Keratinocyte (primary cell): ENCODE results near the gene DPM1. TPM values are rescaled to one million over a fixed set of nuclear protein-coding genes. Genes with fewer than 3 reads are reported as not detected.

Experiments used
- DNase-seq: peaks from one replicate; pipeline ENCODE4 v3.0.0-alpha.2; 2011; ENCODE audit warnings: low read depth, missing footprints, low spot score
- FAIRE-seq: peaks from 2 replicates; lab custom pipeline; 2011; peaks lifted over from hg19 to GRCh38; lab: Jason Lieb, UNC
- H2AFZ ChIP-seq: 2 replicates; pipeline ENCODE4 v1.6.0; 2012; ENCODE audit warnings: low read length, control low read depth, inconsistent platforms; ENCODE audit not compliant: control insufficient read depth
- H3K27ac ChIP-seq: 2 replicates; pipeline ENCODE4 v1.5.1; 2011; ENCODE audit warnings: low read length; ENCODE audit not compliant: control insufficient read depth, insufficient read depth
- H3K27me3 ChIP-seq: 3 replicates; pipeline ENCODE4 v1.6.0; 2011; ENCODE audit warnings: low read length; ENCODE audit not compliant: control insufficient read depth, insufficient read depth; ENCODE audit errors: extremely low read depth
- H3K36me3 ChIP-seq, 2 experiments: 2 replicates in 1 of 2; 3 replicates in 1 of 2; pipeline ENCODE4 v1.5.1; 2011; ENCODE audit warnings: low read length in 2 of 2, mild to moderate bottlenecking in 1 of 2; ENCODE audit not compliant: control insufficient read depth in 2 of 2, insufficient read depth in 2 of 2; ENCODE audit errors: extremely low read depth in 1 of 2
- H3K4me1 ChIP-seq: 3 replicates; pipeline ENCODE4 v1.5.1; 2011; ENCODE audit warnings: low read length; ENCODE audit not compliant: control insufficient read depth, insufficient read depth; ENCODE audit errors: extremely low read depth
- H3K4me2 ChIP-seq: 3 replicates; pipeline ENCODE4 v1.6.0; 2011; ENCODE audit warnings: low read depth, low read length; ENCODE audit not compliant: control insufficient read depth, insufficient read depth; ENCODE audit errors: extremely low read depth
- H3K4me3 ChIP-seq, 3 experiments: fragments of 200-600 bp in 1 of 3; sonication (generic) in 1 of 3; 2 replicates in 2 of 3; 3 replicates in 1 of 3; pipeline ENCODE4 v1.5.1; 2011 to 2016; ENCODE audit warnings: low read length in 3 of 3, mild to moderate bottlenecking in 3 of 3, control low read depth in 2 of 3, inconsistent platforms in 1 of 3, low read depth in 1 of 3, mixed read lengths in 1 of 3, mixed run types in 1 of 3, moderate library complexity in 1 of 3; ENCODE audit not compliant: control insufficient read depth in 2 of 3, insufficient read depth in 2 of 3; ENCODE audit errors: extremely low read depth in 1 of 3
- H3K79me2 ChIP-seq: 2 replicates; pipeline ENCODE4 v1.6.0; 2012; ENCODE audit warnings: low read length; ENCODE audit not compliant: control insufficient read depth, insufficient read depth
- H3K9ac ChIP-seq: 3 replicates; pipeline ENCODE4 v1.6.0; 2011; ENCODE audit warnings: low read length; ENCODE audit not compliant: control insufficient read depth, insufficient read depth; ENCODE audit errors: extremely low read depth
- H3K9me1 ChIP-seq: 3 replicates; pipeline ENCODE4 v1.6.0; 2011; ENCODE audit warnings: low read length; ENCODE audit not compliant: control insufficient read depth, insufficient read depth; ENCODE audit errors: extremely low read depth
- H3K9me3 ChIP-seq: 2 replicates; pipeline ENCODE4 v1.5.1; 2012; ENCODE audit warnings: low read depth, low read length; ENCODE audit not compliant: control insufficient read depth
- H4K20me1 ChIP-seq: 3 replicates; pipeline ENCODE4 v1.6.0; 2011; ENCODE audit warnings: low read length; ENCODE audit not compliant: control insufficient read depth, insufficient read depth; ENCODE audit errors: extremely low read depth
- EZH2 ChIP-seq: IDR thresholded peaks from one replicate; pipeline ENCODE4 v1.6.1; 2012; ENCODE audit warnings: inconsistent platforms, mild to moderate bottlenecking, low read length, moderate library complexity
- dilution Hi-C: fragments of 300-500 bp; cut with MboI; formaldehyde crosslinking; loops from one replicate; pipeline ENCODE4 v1.7.0; 2020; ENCODE audit warnings: low sequenced_read_pairs; ENCODE audit not compliant: extremely low pct_ligation_motif_present
- polyA plus RNA-seq, 5 experiments: library from polyadenylated mRNA; depleted of rRNA in 3 of 5; stranded (reverse) in 3 of 5; stranded (forward) in 1 of 5; unstranded in 1 of 5; fragments of >200 nt; gene quantifications; 1 replicate in 1 of 5; 2 replicates in 3 of 5; 3 replicates in 1 of 5; pipeline versions ENCODE4 v1.2.1 to v1.2.3, GENCODE V29; 2011 to 2012; ENCODE audit warnings: missing spikeins in 2 of 5, low read depth in 1 of 5, low replicate concordance in 1 of 5
- TF ChIP-seq, protein P1 (sequence below), 3 experiments: IDR thresholded peaks in 1 of 3; conservative IDR thresholded peaks in 1 of 3; optimal IDR thresholded peaks in 1 of 3; 2 replicates in 2 of 3; 3 replicates in 1 of 3; pipeline versions ENCODE3 to v1.5.1; 2011; ENCODE audit warnings: low read length in 3 of 3, mild to moderate bottlenecking in 3 of 3, moderate library complexity in 2 of 3, control low read depth in 1 of 3, inconsistent platforms in 1 of 3; ENCODE audit not compliant: insufficient read depth in 2 of 3; ENCODE audit errors: extremely low read depth in 1 of 3

The DPM1 gene
- polyA plus RNA-seq, 1 donor (not counting 4 experiments of a cell fraction or from before 2014, with no cell fraction given) = 99.4 TPM

DNA sequence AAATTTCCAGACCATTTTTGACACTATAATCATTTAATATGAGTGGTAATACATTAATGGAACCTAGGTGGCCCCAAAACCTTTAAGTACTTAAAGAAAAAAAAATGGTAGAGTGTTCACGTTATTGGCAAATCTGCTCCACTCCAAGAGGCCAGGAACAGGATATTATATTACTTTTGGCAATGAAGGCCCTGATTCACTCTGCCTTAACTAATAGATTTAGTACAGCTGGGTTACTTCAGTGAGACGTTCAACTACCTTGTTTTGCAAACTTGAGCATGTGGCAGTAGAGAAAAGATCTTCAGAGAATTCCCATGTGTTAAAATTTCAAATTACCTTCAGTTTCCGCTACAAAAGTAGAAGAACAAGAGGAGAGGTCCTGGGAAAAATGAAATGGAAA, 39.9 kb downstream of the DPM1 start:
- DNase-seq (no peak), FAIRE-seq (no peak)
- H4K20me1 ChIP-seq = peaks cover 10% of the 10 kb centered on the region
- no peak overlapping the region for H3K4me2 ChIP-seq
- TF ChIP-seq EZH2 = no peak
- TF ChIP-seq, protein P1, sequence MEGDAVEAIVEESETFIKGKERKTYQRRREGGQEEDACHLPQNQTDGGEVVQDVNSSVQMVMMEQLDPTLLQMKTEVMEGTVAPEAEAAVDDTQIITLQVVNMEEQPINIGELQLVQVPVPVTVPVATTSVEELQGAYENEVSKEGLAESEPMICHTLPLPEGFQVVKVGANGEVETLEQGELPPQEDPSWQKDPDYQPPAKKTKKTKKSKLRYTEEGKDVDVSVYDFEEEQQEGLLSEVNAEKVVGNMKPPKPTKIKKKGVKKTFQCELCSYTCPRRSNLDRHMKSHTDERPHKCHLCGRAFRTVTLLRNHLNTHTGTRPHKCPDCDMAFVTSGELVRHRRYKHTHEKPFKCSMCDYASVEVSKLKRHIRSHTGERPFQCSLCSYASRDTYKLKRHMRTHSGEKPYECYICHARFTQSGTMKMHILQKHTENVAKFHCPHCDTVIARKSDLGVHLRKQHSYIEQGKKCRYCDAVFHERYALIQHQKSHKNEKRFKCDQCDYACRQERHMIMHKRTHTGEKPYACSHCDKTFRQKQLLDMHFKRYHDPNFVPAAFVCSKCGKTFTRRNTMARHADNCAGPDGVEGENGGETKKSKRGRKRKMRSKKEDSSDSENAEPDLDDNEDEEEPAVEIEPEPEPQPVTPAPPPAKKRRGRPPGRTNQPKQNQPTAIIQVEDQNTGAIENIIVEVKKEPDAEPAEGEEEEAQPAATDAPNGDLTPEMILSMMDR (optimal IDR thresholded peaks at IDR 0.05 in 1 of 3, IDR thresholded peaks at IDR 0.05 in 1 of 3, conservative IDR thresholded peaks at IDR 0.05 in 1 of 3; ENCODE audit: extremely low read depth in 1 of 3, insufficient read depth in 2 of 3, low read length in 3 of 3) = no peak
- H2AFZ ChIP-seq = no peak overlapping the region
- no peak overlapping the region for H3K27ac ChIP-seq
- H3K9me3 ChIP-seq = no peaks in the 10 kb centered on the region
- dilution Hi-C loops = no loop called here
- no peaks in the 10 kb centered on the region for H3K27me3 ChIP-seq
- H3K9me1 ChIP-seq = peaks cover 7% of the 10 kb centered on the region
- H3K4me3 ChIP-seq = no peak overlapping the region
- H3K36me3 ChIP-seq = peaks cover 4 to 6% of the 10 kb centered on the region in 2 experiments
- peaks cover 96% of the 10 kb centered on the region for H3K79me2 ChIP-seq
- H3K9ac ChIP-seq = no peak overlapping the region
- H3K4me1 ChIP-seq = peaks cover 56% of the 10 kb centered on the region

DNA sequence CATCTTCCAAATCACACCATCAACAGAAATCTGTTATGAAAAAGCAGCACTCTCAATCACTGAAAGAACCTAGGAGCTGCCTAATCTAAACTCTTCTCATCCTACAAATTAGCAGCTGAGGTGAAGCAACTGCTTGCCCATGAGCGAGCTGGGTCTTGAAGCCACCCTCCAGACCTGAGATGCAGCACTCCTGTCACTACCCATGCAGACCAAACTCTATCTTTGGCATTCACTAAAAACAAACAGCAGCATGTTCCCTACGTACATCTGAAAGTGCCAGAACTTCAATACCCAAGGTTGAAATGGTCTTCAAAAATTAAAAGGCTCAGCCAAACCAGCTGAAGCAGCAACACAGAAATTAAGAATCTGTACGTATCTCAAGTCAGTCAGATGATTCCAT, 41.4 kb downstream of the DPM1 start:
- Histone ChIP-seq H3K27me3 (no peaks in the 10 kb centered on the region), H3K36me3 (peaks cover 4 to 6% of the 10 kb centered on the region in 2 experiments), H3K9me3 (no peaks in the 10 kb centered on the region), H3K4me2 (peak overlapping the region; percentile 44), H3K4me1 (peaks cover 56% of the 10 kb centered on the region), H3K4me3 (peak overlapping the region in 1 of 3 experiments; percentile 11), H2AFZ (no peak overlapping the region), H3K9me1 (peaks cover 5% of the 10 kb centered on the region), H3K27ac (peak overlapping the region; percentile 73), H3K79me2 (peaks cover 96% of the 10 kb centered on the region), H4K20me1 (peaks cover 10% of the 10 kb centered on the region), H3K9ac (peak overlapping the region; percentile 22)
- FAIRE-seq = peak; percentile 39
- TF ChIP-seq, protein P1 (optimal IDR thresholded peaks at IDR 0.05 in 1 of 3, IDR thresholded peaks at IDR 0.05 in 1 of 3, conservative IDR thresholded peaks at IDR 0.05 in 1 of 3; ENCODE audit: extremely low read depth in 1 of 3, insufficient read depth in 2 of 3, low read length in 3 of 3) = no peak
- TF ChIP-seq EZH2 = no peak
- no peak for DNase-seq
- dilution Hi-C loops = no loop called here
